GM18526 (cell line): ENCODE results near the gene RIBC2.

Experiments
- POLR2A ChIP-seq: IDR thresholded peaks from 3 replicates; pipeline ENCODE4 v1.6.1; 2011; ENCODE audit not compliant: insufficient read length; ENCODE audit errors: extremely low read depth

The RIBC2 gene

GRCh38 chr22:45456811-45457210 lies 43.3 kb downstream of the RIBC2 start:
- no peak for TF ChIP-seq POLR2A

GRCh38 chr22:45458532-45458931 lies 45.0 kb downstream of the RIBC2 start:
- no peak for TF ChIP-seq POLR2A

- TF ChIP-seq POLR2A = no peak
These were observed 45.7 kb downstream of the RIBC2 start for GRCh38 chr22:45459235-45459634.

GRCh38 chr22:45460288-45461109 lies 47.0 kb downstream of the RIBC2 start:
- no peak for TF ChIP-seq POLR2A

GRCh38 chr22:45462034-45462655 lies 48.7 kb downstream of the RIBC2 start:
- no peak for TF ChIP-seq POLR2A

GRCh38 chr22:45465633-45466032 lies 52.1 kb downstream of the RIBC2 start:
- no peak for TF ChIP-seq POLR2A

GRCh38 chr22:45468872-45469271 lies 55.4 kb downstream of the RIBC2 start:
- TF ChIP-seq POLR2A = no peak

GRCh38 chr22:45469281-45470073 lies 56.0 kb downstream of the RIBC2 start:
- TF ChIP-seq POLR2A = no peak

GRCh38 chr22:45470871-45471270 lies 57.4 kb downstream of the RIBC2 start:
- TF ChIP-seq POLR2A = no peak

- TF ChIP-seq POLR2A = no peak
These were observed 58.9 kb downstream of the RIBC2 start for GRCh38 chr22:45472426-45472825.

GRCh38 chr22:45473626-45474237 lies 60.2 kb downstream of the RIBC2 start:
- no peak for TF ChIP-seq POLR2A

- no peak for TF ChIP-seq POLR2A
These were observed 61.7 kb downstream of the RIBC2 start for GRCh38 chr22:45475063-45475747.

GRCh38 chr22:45475851-45476514 lies 62.5 kb downstream of the RIBC2 start:
- no peak for TF ChIP-seq POLR2A

- TF ChIP-seq POLR2A = no peak
These were observed 63.3 kb downstream of the RIBC2 start for GRCh38 chr22:45476814-45477213.
